NCI-H1092 (cell line): ENCODE results near the gene THTPA.

Experiments
- DNase-seq: peaks from one replicate; lab custom pipeline; 2025; lab: John Stamatoyannopoulos, UW

THTPA gene

GRCh38 chr14:23555882-23556699 is at the start of gene THTPA:
THTPA (plus strand) TSS chr14:23556271; CDS start chr14:23556758, 487 bp downstream.
- DNase-seq, result peak; percentile 90

GRCh38 chr14:23512156-23512555 is 43.9 kb upstream of the THTPA start:
- peak; percentile 68 for DNase-seq

DNA sequence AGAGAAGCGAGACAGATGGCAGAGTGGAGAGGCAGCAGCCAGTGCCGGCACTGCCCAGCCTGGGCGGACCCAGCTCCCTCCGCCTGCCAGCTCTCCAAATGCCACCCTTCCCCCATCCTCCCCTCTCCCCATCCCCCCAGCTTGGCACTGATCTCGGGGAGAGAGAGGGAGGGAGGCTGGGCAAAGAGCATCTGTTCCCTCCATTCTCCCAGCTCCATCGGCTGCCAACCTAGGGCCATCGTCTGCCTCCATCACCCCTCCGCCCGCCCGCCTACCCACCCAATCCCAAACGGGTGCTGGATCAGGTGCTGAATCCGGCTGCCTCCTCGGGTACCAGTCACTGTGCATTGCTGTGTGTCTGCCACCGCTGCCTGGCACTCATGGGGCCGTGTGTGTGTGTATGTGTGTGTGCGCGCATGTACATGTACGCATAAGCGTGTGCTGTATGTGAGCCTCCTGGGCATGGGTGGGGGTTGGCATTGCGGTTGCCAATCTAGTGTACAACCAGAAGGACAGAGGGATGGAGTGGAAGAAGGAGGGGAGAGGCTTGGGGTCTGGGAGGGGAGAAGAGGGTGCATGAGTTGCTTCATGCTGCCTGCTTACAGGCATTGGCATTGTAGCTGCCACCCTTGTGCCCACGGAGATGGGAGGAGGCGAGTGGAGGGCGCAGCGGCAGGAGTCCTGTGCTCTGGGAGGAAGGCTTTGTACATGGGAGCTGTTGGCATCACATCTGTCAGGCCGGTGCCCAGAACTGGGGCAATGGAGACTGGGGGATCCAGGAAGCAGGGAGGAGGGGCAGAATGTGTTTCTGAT is 42.9 kb upstream of the THTPA start:
- peak; percentile 84 for DNase-seq

DNA sequence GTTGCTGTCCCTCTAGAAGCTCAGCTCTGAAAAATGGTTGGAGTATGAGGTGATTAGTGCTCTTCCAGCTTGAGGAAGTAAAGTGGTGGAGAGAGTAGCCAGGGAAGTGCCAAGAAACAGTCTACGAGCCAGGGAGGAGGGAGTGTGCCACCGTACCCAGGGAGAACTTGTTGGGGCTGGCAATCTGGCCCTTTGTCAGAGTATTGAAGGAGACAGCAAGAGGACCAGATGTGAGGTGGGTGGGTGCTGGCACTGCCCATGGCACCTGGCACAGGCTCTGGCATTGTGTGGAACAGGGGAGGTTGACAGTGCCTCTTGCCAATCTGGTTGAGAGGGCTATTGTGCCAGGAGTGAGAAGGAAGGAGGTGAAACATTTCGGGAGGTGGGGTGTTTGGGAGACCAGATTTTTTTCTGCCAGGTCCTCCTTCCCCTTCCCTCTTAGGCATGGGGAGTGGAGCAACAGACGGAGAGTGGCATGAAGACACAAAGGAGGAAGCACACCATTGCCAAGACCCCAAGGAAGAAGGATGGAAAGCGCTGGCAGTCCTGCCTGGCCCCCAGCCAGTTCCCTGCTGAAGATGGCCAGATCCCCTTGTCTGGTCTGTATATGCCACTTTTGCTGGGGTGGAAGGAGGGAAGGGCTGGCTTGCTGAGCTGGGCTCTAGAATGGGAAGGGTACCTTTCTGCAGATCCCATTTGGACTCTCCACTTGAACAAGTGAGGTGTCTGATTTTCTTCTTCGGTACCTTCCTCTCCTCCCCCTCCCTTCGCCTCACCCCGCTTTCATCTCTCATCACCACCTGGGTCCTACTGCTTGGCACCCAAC is 42.0 kb upstream of the THTPA start:
- peak; percentile 56 for DNase-seq

DNA sequence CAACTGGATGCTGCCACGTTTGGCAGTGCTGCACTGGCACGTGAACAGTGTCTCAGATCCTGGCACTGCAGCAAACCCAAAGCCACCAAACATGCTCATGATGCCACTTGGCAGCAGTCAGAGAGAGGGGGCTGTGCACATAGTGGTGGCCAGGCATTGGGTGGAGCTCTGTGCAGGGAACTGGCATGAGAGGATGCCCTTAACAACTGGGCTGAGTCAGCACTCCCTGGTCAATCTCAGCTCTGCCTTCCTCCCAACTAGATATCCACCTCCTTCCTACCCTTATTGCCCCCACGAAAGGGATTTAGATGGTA is 41.5 kb upstream of the THTPA start:
- DNase-seq, result peak; percentile 60

- no peak for DNase-seq
Measured at GRCh38 chr14:23517650-23518326, 38.3 kb upstream of the THTPA start.

DNA sequence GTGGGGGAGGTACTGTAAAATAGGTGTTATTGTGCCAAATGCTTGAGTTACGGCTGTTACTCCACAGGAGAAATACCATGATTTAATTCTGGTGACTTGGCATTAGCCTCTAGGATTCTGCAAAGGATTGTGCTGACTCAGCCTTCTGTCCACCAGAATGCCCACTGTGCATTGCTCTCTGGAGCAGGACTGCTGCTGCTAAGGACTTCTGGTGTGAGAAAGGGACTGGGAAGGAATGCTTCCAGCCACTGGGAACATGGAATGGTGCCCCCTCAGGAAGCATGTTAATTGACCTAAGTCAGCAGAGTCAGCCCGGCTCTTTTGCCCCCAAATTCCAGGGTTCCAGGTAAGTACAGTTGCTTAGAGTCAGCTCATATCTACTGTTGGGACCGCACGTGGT is 37.4 kb upstream of the THTPA start:
- no peak for DNase-seq

- DNase-seq, result no peak
Measured at GRCh38 chr14:23520899-23521533, 35.1 kb upstream of the THTPA start.

DNA sequence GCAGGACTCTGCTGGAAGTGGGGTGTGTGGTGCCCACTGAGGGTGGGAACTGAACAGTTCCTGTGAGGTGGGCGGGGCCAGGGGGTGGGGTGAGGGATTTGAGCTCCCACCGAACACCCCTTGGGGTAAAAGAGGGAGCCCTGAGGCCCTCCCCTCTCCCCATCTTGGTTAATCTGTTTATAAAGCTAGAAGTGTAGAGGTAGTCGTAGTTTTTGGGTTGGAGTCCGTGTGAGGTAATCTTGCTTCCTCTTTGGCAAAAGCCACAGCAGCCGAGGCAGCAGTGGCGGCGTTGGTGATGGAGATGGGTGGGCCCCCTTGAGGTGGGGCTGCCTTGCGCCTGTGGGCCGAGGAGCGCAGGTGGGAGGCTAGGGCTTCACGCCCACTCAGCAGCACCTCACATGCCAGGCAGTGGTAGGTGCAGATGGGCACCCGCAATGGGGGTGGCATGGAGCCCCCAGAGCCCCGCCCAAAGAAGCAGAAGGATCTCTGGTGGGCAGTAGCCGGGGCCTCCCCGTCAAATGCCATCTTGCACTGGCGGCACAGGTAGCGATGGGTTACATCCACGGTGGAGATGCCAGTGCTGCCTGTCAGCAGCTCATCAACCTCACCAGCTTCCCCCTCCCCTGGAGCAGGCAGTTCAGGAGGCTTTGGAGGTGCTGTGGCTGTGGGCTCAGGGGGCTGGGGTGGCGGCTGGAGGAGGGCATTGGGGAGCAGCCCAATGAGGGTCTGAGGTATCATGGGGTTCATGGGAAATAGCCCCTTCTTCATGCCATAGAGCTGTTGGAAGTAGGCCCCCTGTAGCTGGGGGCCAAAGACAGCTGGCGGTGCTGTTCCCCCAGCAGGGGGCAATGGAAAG is 34.1 kb upstream of the THTPA start:
- no peak for DNase-seq

DNA sequence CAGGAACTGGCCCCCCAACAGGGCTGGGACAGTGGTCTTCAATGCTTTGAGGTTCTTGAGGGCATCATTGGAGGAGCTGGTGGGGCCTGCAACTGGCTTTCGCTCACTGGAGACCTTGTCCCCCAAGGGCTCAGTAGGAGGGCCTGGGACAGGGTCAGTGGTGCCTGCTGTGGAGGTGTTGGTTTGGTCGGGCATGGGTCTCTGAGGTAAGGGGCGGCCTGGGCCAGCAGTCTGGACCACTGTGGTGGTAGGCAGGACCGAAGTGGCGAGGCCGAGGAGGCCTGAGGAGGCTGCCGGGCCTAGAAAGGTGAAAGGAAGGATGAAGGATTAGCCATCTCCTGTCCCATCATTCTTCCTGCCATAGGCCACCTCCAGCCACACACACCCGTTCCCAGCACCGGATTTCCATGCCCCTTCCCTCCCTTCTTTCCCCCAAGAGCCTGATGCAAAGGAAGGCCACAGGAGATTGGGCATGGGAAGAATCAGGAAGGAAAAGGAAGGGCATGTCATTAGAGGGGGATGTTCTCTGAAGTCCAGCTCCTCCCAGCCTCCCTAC is 33.4 kb upstream of the THTPA start:
- no peak for DNase-seq

DNA sequence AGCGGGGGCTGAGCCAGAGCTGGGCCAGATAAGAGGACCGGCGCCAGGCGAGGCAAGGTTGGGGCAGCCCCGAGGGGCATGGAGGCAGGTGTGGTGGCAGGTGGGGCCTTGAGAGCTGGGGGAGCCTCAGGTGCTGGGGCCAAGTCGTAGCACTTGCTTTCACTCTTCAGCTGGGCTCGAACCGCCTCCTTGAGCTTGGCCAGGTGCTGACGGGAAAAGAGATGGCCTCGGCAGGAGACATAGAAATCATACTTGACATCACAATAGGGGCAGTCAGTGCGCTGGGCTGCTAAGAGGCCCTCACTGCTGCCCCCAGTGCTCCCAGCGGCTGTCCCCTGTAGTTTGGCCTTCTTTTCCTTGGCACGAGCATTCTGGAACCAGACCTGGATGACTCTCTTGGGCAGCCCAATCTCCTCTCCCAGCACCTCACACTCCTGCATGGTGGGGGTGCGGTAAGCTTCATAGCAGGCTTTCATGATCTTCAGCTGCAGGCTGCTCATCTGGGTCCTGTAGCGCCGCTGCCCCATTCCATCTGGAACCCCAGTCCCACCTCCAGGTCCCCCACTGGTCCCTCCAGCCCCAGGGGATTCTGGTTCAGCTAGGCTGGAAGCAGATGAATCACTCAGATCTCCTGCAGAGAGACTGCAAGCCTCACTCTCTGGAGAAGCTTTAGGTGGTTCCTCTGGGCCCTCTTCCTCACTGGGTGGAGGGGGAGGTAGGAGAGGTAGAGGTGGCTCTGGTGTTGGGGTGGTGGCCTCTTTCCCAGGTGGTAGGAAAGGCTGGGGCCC is 32.6 kb upstream of the THTPA start:
- DNase-seq, result no peak

- no peak for DNase-seq
Measured at GRCh38 chr14:23524954-23525353, 31.1 kb upstream of the THTPA start.

DNA sequence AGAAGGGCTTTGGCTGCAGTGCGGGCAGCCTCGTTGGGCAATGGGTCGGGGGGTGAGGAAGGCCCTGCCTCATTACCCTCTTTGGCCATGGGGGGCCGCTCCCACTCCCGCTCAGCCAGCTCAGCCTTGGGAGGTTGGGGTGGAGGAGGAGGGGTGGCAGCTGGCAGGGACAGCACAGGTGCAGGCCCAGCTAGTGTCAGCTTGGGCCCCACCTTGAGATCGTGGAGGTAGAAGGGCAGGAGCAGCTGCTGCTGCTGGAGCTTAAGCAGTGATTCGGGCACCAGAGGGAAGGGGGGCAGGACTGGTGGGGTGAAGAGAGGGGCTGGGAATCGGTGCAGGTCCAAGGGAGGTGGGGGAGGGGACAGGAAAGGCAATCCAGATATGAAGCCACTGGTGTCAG is 30.5 kb upstream of the THTPA start:
- DNase-seq, result no peak

DNA sequence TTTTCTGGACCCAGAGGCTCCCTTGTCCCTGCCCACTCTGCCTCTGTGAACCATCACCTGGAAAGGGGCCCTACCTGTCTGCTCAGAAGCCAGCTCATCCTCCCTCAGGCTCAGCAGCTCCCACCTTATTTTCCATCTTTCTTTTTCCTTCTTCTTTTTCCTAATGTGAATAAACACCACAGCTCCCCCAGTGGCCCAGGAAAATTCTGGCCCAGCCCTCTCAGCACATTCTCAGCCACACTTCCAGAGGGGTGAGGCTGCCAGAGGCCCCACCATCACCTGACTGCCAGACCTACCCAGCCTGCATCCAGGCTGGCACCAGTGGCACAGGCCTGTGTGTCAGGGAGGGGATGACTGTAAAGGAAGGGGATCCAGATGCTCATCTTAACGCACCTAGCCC is 27.5 kb upstream of the THTPA start:
- no peak for DNase-seq

GRCh38 chr14:23529016-23529415 is 27.1 kb upstream of the THTPA start:
- no peak for DNase-seq

DNA sequence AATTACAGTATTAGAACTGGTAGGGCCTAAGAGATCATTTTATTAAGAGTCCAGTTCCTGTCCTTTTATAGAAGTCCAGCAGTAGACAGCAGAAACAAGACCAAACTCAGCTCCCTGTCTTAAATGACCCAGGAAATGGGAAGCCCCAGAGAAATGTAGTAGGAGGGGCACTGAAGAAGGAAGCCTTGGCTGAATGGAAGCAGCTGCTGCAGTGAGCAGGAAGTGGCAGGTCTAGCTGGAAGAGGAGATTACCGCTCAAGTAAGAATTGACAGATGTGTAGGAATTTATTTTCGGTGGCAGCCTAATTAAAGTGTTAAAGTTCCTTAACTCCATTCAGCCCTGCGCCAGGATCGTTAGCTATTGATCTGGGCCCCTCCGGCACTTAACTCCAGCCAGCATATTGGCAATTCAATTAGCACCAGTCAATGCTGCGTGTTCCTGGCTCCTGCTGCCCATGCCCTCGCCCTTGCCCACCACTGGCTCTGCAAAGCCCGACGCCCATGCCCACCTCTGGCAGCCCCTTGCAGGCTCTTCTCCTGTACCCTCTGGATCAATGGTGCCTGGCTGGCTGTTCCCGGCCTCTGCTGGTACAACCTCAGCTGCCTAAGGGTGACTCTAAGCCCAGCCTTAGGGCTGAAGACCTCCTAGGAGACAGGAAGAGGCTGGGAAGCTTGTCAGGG is 25.6 kb upstream of the THTPA start:
- no peak for DNase-seq

DNA sequence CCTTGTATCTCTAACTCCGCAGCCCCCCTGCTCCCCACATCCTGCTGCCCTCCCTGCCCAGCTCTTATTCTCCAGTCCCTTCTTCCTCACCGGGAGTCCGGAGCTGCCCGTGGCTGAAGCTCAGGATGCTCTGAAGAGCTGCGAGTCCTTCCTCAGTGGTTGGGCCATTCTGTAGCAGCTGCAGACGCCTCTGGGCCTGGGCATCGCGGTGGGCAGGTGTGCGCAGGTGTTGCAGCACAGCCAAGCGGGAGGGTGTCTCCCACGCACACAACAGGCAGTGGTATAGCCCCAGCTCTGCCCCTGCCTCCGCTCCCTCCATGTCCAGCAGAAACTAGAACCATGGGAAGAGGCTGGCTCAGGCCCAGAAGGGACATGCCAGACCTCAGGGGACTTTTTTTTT is 24.7 kb upstream of the THTPA start:
- DNase-seq, result no peak

- DNase-seq, result no peak
Measured at GRCh38 chr14:23532658-23533057, 23.4 kb upstream of the THTPA start.
